ENCODE data around the gene F12.

Gene F12

GRCh38 chr5:177403792-177404640, 5.3 kb downstream of the F12 start (continued):
- TF ChIP-seq ZBTB49 (tag by site-specific recombination; IDR thresholded peaks at IDR 0.05; ENCODE audit: low read depth), result no peak
- no peak for TF ChIP-seq ZNF521 (tag by site-specific recombination; IDR thresholded peaks at IDR 0.05)
- TF ChIP-seq, protein P1, sequence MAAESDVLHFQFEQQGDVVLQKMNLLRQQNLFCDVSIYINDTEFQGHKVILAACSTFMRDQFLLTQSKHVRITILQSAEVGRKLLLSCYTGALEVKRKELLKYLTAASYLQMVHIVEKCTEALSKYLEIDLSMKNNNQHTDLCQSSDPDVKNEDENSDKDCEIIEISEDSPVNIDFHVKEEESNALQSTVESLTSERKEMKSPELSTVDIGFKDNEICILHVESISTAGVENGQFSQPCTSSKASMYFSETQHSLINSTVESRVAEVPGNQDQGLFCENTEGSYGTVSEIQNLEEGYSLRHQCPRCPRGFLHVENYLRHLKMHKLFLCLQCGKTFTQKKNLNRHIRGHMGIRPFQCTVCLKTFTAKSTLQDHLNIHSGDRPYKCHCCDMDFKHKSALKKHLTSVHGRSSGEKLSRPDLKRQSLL (tag by site-specific recombination; IDR thresholded peaks at IDR 0.05), result peak; percentile 67; the same call in 1 of the 2 replicates
- no peak for TF ChIP-seq HOXD13 (CRISPR knock-in tag; IDR thresholded peaks at IDR 0.05; ENCODE audit: borderline replicate concordance)
- TF ChIP-seq ZFP37 (tag by site-specific recombination; IDR thresholded peaks at IDR 0.05), result peak; percentile 63; the same call in 1 of the 2 replicates
- peak; percentile 59; the same call in 1 of the 2 replicates for TF ChIP-seq ZNF248 (tag by site-specific recombination; IDR thresholded peaks at IDR 0.05)
- TF ChIP-seq RBAK (tag by site-specific recombination; IDR thresholded peaks at IDR 0.05), result no peak
- peak; percentile 47 for TF ChIP-seq KLF8 (tag by site-specific recombination; IDR thresholded peaks at IDR 0.05)
- no peak for TF ChIP-seq ZNF830 (tag by site-specific recombination; IDR thresholded peaks at IDR 0.05; ENCODE audit: low read depth)
- TF ChIP-seq ZNF10 (tag by site-specific recombination; IDR thresholded peaks at IDR 0.05), result peak; percentile 87; the same call in 1 of the 2 replicates
- peak; percentile 49 for TF ChIP-seq OSR2 (tag by site-specific recombination; IDR thresholded peaks at IDR 0.05)
- TF ChIP-seq ZBTB1 (tag by site-specific recombination; IDR thresholded peaks at IDR 0.05), result no peak
- peak; percentile 81; the same call in 1 of the 2 replicates for TF ChIP-seq ZNF549 (tag by site-specific recombination; IDR thresholded peaks at IDR 0.05)
- TF ChIP-seq ZNF791 (tag by site-specific recombination; IDR thresholded peaks at IDR 0.05), result no peak
- no peak for TF ChIP-seq TRIM28 (IDR thresholded peaks at IDR 0.05; ENCODE audit: borderline replicate concordance, low read length)
- peak; percentile 84 for TF ChIP-seq KLF10 (tag by site-specific recombination; IDR thresholded peaks at IDR 0.05)
- TF ChIP-seq ZNF585B (tag by site-specific recombination; IDR thresholded peaks at IDR 0.05), result no peak
- no peak for TF ChIP-seq ZNF510 (tag by site-specific recombination; IDR thresholded peaks at IDR 0.05; ENCODE audit: insufficient replicate concordance)
- TF ChIP-seq ZNF266 (tag by site-specific recombination; IDR thresholded peaks at IDR 0.05; ENCODE audit: low read depth), result 0 out of 2 replicates have a peak, but pooled peaks have one; percentile 17
- peak; percentile 91 for TF ChIP-seq ZNF112 (tag by site-specific recombination; IDR thresholded peaks at IDR 0.05)
- no peak for TF ChIP-seq ZNF223 (tag by site-specific recombination; IDR thresholded peaks at IDR 0.05)
- TF ChIP-seq ZNF639 (tag by site-specific recombination; IDR thresholded peaks at IDR 0.05), result 0 out of 2 replicates have a peak, but pooled peaks have one; percentile 42
- TF ChIP-seq, protein P2, sequence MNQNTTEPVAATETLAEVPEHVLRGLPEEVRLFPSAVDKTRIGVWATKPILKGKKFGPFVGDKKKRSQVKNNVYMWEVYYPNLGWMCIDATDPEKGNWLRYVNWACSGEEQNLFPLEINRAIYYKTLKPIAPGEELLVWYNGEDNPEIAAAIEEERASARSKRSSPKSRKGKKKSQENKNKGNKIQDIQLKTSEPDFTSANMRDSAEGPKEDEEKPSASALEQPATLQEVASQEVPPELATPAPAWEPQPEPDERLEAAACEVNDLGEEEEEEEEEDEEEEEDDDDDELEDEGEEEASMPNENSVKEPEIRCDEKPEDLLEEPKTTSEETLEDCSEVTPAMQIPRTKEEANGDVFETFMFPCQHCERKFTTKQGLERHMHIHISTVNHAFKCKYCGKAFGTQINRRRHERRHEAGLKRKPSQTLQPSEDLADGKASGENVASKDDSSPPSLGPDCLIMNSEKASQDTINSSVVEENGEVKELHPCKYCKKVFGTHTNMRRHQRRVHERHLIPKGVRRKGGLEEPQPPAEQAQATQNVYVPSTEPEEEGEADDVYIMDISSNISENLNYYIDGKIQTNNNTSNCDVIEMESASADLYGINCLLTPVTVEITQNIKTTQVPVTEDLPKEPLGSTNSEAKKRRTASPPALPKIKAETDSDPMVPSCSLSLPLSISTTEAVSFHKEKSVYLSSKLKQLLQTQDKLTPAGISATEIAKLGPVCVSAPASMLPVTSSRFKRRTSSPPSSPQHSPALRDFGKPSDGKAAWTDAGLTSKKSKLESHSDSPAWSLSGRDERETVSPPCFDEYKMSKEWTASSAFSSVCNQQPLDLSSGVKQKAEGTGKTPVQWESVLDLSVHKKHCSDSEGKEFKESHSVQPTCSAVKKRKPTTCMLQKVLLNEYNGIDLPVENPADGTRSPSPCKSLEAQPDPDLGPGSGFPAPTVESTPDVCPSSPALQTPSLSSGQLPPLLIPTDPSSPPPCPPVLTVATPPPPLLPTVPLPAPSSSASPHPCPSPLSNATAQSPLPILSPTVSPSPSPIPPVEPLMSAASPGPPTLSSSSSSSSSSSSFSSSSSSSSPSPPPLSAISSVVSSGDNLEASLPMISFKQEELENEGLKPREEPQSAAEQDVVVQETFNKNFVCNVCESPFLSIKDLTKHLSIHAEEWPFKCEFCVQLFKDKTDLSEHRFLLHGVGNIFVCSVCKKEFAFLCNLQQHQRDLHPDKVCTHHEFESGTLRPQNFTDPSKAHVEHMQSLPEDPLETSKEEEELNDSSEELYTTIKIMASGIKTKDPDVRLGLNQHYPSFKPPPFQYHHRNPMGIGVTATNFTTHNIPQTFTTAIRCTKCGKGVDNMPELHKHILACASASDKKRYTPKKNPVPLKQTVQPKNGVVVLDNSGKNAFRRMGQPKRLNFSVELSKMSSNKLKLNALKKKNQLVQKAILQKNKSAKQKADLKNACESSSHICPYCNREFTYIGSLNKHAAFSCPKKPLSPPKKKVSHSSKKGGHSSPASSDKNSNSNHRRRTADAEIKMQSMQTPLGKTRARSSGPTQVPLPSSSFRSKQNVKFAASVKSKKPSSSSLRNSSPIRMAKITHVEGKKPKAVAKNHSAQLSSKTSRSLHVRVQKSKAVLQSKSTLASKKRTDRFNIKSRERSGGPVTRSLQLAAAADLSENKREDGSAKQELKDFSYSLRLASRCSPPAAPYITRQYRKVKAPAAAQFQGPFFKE (tag by site-specific recombination; IDR thresholded peaks at IDR 0.05; ENCODE audit: borderline replicate concordance), result no peak
- TF ChIP-seq ZNF335 (tag by site-specific recombination; conservative IDR thresholded peaks at IDR 0.05), result peak; percentile 96
- TF ChIP-seq PRDM1 (tag by site-specific recombination; IDR thresholded peaks at IDR 0.05), result peak; percentile 12; the same call in 1 of the 2 replicates
- TF ChIP-seq, protein P3, sequence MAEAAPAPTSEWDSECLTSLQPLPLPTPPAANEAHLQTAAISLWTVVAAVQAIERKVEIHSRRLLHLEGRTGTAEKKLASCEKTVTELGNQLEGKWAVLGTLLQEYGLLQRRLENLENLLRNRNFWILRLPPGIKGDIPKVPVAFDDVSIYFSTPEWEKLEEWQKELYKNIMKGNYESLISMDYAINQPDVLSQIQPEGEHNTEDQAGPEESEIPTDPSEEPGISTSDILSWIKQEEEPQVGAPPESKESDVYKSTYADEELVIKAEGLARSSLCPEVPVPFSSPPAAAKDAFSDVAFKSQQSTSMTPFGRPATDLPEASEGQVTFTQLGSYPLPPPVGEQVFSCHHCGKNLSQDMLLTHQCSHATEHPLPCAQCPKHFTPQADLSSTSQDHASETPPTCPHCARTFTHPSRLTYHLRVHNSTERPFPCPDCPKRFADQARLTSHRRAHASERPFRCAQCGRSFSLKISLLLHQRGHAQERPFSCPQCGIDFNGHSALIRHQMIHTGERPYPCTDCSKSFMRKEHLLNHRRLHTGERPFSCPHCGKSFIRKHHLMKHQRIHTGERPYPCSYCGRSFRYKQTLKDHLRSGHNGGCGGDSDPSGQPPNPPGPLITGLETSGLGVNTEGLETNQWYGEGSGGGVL (tag by site-specific recombination; IDR thresholded peaks at IDR 0.05), result peak; percentile 43
- TF ChIP-seq ZNF670 (tag by site-specific recombination; IDR thresholded peaks at IDR 0.05; ENCODE audit: low read depth), result no peak

All from HEK293 (cell line).